ENCODE measurements around the gene ZNF444.

Gene ZNF444

GRCh38 chr19:56123266-56123891 is 17.7 kb upstream of the ZNF444 start:
- DNase-seq (ENCODE audit: low read depth) = no peak

- no peak for DNase-seq (ENCODE audit: low read depth)
Measured at GRCh38 chr19:56124578-56124977, 16.5 kb upstream of the ZNF444 start.

- no peak for DNase-seq (ENCODE audit: low read depth)
Measured at GRCh38 chr19:56125806-56126590, 15.1 kb upstream of the ZNF444 start.

GRCh38 chr19:56126983-56127780 is 13.9 kb upstream of the ZNF444 start:
- DNase-seq (ENCODE audit: low read depth) = no peak

GRCh38 chr19:56130006-56130405 is 11.1 kb upstream of the ZNF444 start:
- DNase-seq (ENCODE audit: low read depth) = no peak

- no peak for DNase-seq (ENCODE audit: low read depth)
Measured at GRCh38 chr19:56131651-56132050, 9.4 kb upstream of the ZNF444 start.

GRCh38 chr19:56132316-56132822 is 8.7 kb upstream of the ZNF444 start:
- DNase-seq (ENCODE audit: low read depth) = no peak

- DNase-seq (ENCODE audit: low read depth) = no peak
Measured at GRCh38 chr19:56133858-56134653, 7.0 kb upstream of the ZNF444 start.

- DNase-seq (ENCODE audit: low read depth) = no peak
Measured at GRCh38 chr19:56134654-56134921, 6.5 kb upstream of the ZNF444 start.

- DNase-seq (ENCODE audit: low read depth) = no peak
Measured at GRCh38 chr19:56136362-56136761, 4.7 kb upstream of the ZNF444 start.

- DNase-seq (ENCODE audit: low read depth) = no peak
Measured at GRCh38 chr19:56137405-56137804, 3.7 kb upstream of the ZNF444 start.

GRCh38 chr19:56138069-56138468 is 3.0 kb upstream of the ZNF444 start:
- DNase-seq (ENCODE audit: low read depth) = no peak

- no peak for DNase-seq (ENCODE audit: low read depth)
Measured at GRCh38 chr19:56139847-56140582, 1.1 kb upstream of the ZNF444 start.

- DNase-seq (ENCODE audit: low read depth) = no peak
Measured at GRCh38 chr19:56141417-56141993, 418 bp downstream of the ZNF444 start.

GRCh38 chr19:56142087-56142787 is 1.1 kb downstream of the ZNF444 start:
- DNase-seq (ENCODE audit: low read depth) = no peak

GRCh38 chr19:56142897-56143434 is 1.9 kb downstream of the ZNF444 start:
- DNase-seq (ENCODE audit: low read depth) = no peak

GRCh38 chr19:56144376-56144775 is 3.3 kb downstream of the ZNF444 start:
- no peak for DNase-seq (ENCODE audit: low read depth)

- no peak for DNase-seq (ENCODE audit: low read depth)
Measured at GRCh38 chr19:56144831-56145230, 3.7 kb downstream of the ZNF444 start.

GRCh38 chr19:56145698-56146097 is 4.6 kb downstream of the ZNF444 start:
- no peak for DNase-seq (ENCODE audit: low read depth)

GRCh38 chr19:56146904-56147303 is 5.8 kb downstream of the ZNF444 start:
- no peak for DNase-seq (ENCODE audit: low read depth)
